ENCODE data around the gene GSTM3. TPM values are rescaled to one million over a fixed set of nuclear protein-coding genes. Genes with fewer than 3 reads are reported as not detected.
A peak's percentile ranks its signal among the peaks of the same experiment; 100 is the strongest.

GSTM3 gene
- total RNA-seq, 4 donors from 2014 or later: 65.9 to 288 (median 114) TPM

GRCh38 chr1:109739738-109740614 lies 862 bp downstream of the GSTM3 start:
- DNase-seq (ENCODE audit: low spot score in 2 of 2): peak; percentile 91
- peak in 1 of 2 donors; percentile 80 for TF ChIP-seq POLR2A (IDR thresholded peaks at IDR 0.05)
- TF ChIP-seq POLR2AphosphoS5 (IDR thresholded peaks at IDR 0.05): no peak

GRCh38 chr1:109733236-109733870 lies 7.5 kb downstream of the GSTM3 start:
- Histone ChIP-seq H3K27ac (no peak overlapping the region), H3K27me3 (no peaks in the 10 kb centered on the region), H3K9me3 (no peaks in the 10 kb centered on the region), H3K36me3 (peaks cover 15% of the 10 kb centered on the region), H3K4me1 (peaks cover 6% of the 10 kb centered on the region), H3K4me3 (no peak overlapping the region)
- no peak for DNase-seq (ENCODE audit: low spot score in 2 of 2)
- TF ChIP-seq EP300 (IDR thresholded peaks at IDR 0.05) (no peak), POLR2AphosphoS5 (IDR thresholded peaks at IDR 0.05) (no peak), CTCF (IDR thresholded peaks at IDR 0.05) (no peak), POLR2A (IDR thresholded peaks at IDR 0.05) (no peak)
- WGBS: 90% methylated on average over 4 of the region's 4 CpGs

More at GRCh38 chr1:109739738-109740614, 862 bp downstream of the GSTM3 start:
- WGBS: under 1% methylated on average over 37 of the region's 86 CpGs
- Histone ChIP-seq H3K27me3 (no peaks in the 10 kb centered on the region), H3K4me1 (peaks cover 23% of the 10 kb centered on the region), H3K36me3 (peaks cover 15% of the 10 kb centered on the region), H3K9me3 (no peaks in the 10 kb centered on the region), H3K27ac (peak overlapping the region; percentile 66), H3K4me3 (peak overlapping the region; percentile 82)

- H3K36me3 ChIP-seq: peaks cover 13% of the 10 kb centered on the region
- WGBS: 37% methylated on average over 3 of the region's 3 CpGs
- no peak overlapping the region for H3K4me3 ChIP-seq
- TF ChIP-seq POLR2AphosphoS5 (IDR thresholded peaks at IDR 0.05) (no peak), EP300 (IDR thresholded peaks at IDR 0.05) (no peak), CTCF (IDR thresholded peaks at IDR 0.05) (no peak), POLR2A (IDR thresholded peaks at IDR 0.05) (no peak)
- peaks cover 5% of the 10 kb centered on the region for H3K4me1 ChIP-seq
- no peak for DNase-seq (ENCODE audit: low spot score in 2 of 2)
- no peaks in the 10 kb centered on the region for H3K27me3 ChIP-seq
- H3K9me3 ChIP-seq: no peaks in the 10 kb centered on the region
- no peak overlapping the region for H3K27ac ChIP-seq
Measured at GRCh38 chr1:109732390-109732881, 8.4 kb downstream of the GSTM3 start.

- DNase-seq (ENCODE audit: low spot score in 2 of 2): no peak
- Histone ChIP-seq H3K27me3 (no peaks in the 10 kb centered on the region), H3K36me3 (no peaks in the 10 kb centered on the region), H3K4me1 (peaks cover 5% of the 10 kb centered on the region), H3K27ac (no peak overlapping the region), H3K9me3 (no peaks in the 10 kb centered on the region), H3K4me3 (no peak overlapping the region)
- TF ChIP-seq CTCF (IDR thresholded peaks at IDR 0.05): no peak
- TF ChIP-seq POLR2A (IDR thresholded peaks at IDR 0.05): no peak
- TF ChIP-seq EP300 (IDR thresholded peaks at IDR 0.05): no peak
- TF ChIP-seq POLR2AphosphoS5 (IDR thresholded peaks at IDR 0.05): no peak
- WGBS: 77% methylated on average over 6 of the region's 6 CpGs
Measured at GRCh38 chr1:109730666-109731065, 10.2 kb downstream of the GSTM3 start.

GRCh38 chr1:109728870-109729269 lies 12.0 kb downstream of the GSTM3 start:
- Histone ChIP-seq H3K4me1 (peaks cover 5% of the 10 kb centered on the region), H3K9me3 (no peaks in the 10 kb centered on the region), H3K4me3 (no peak overlapping the region), H3K27ac (no peak overlapping the region), H3K27me3 (no peaks in the 10 kb centered on the region), H3K36me3 (no peaks in the 10 kb centered on the region)
- no peak for DNase-seq (ENCODE audit: low spot score in 2 of 2)
- 77% methylated on average over 7 of the region's 7 CpGs for whole genome bisulfite sequencing
- TF ChIP-seq EP300 (IDR thresholded peaks at IDR 0.05): no peak
- TF ChIP-seq CTCF (IDR thresholded peaks at IDR 0.05): no peak
- TF ChIP-seq POLR2AphosphoS5 (IDR thresholded peaks at IDR 0.05): no peak
- TF ChIP-seq POLR2A (IDR thresholded peaks at IDR 0.05): no peak
